PC-9 (cell line): Measurements from ENCODE around the gene APOC3.

Source experiments
- CTCF ChIP-seq: fragments of 200-600 bp; sonication (generic); conservative IDR thresholded peaks from 2 replicates; pipeline ENCODE4 v1.6.1; 2017; ENCODE audit warnings: mixed run types, antibody characterized with exemption, mild to moderate bottlenecking, moderate library complexity
- EZH2 ChIP-seq: fragments of 200-600 bp; sonication (generic); IDR thresholded peaks from 2 replicates; pipeline ENCODE4 v1.8.0; 2017; ENCODE audit warnings: antibody characterized with exemption, low read depth

- TF ChIP-seq CTCF (no peak), EZH2 (no peak)
Observed at GRCh38 chr11:116835042-116835772, 5.5 kb downstream of the APOC3 start.
